Thymus (tissue), 11 donors: ENCODE data around the gene B4GALNT3. TPM values are rescaled to one million over a fixed set of nuclear protein-coding genes. Genes with fewer than 3 reads are reported as not detected.

Source experiments
- DNase-seq, 9 donors: peaks; one replicate each; pipeline ENCODE4 v3.0.0-alpha.2; 2013; ENCODE audit warnings: low spot score in 9 of 9, low read depth in 6 of 9, missing footprints in 1 of 9
- H3K27ac ChIP-seq, 2 donors: one replicate each; pipeline ENCODE4 v1.5.1; 2013; ENCODE audit warnings: control low read depth in 1 of 2, low read depth in 1 of 2, low read length in 1 of 2, mild to moderate bottlenecking in 1 of 2, moderate library complexity in 1 of 2
- H3K27me3 ChIP-seq, 2 donors: one replicate each; pipeline ENCODE4 v1.5.1; 2013; ENCODE audit warnings: low read length in 1 of 2; ENCODE audit not compliant: control insufficient read depth in 2 of 2, insufficient read depth in 1 of 2
- H3K36me3 ChIP-seq, 2 donors: one replicate each; pipeline ENCODE4 v1.5.1; 2013; ENCODE audit warnings: low read length in 1 of 2, mild to moderate bottlenecking in 1 of 2, moderate library complexity in 1 of 2; ENCODE audit not compliant: control insufficient read depth in 2 of 2, insufficient read depth in 2 of 2
- H3K4me1 ChIP-seq, 2 donors: one replicate each; pipeline ENCODE4 v1.5.1; 2013; ENCODE audit warnings: low read length in 2 of 2; ENCODE audit not compliant: control insufficient read depth in 2 of 2, insufficient read depth in 2 of 2
- H3K4me3 ChIP-seq, 2 donors: one replicate each; pipeline ENCODE4 v1.5.1; 2013; ENCODE audit warnings: low read length in 2 of 2, control low read depth in 1 of 2, mild to moderate bottlenecking in 1 of 2
- H3K9me3 ChIP-seq, 2 donors: one replicate each; pipeline ENCODE4 v1.5.1; 2013; ENCODE audit warnings: low read length in 1 of 2, mild to moderate bottlenecking in 1 of 2; ENCODE audit not compliant: control insufficient read depth in 2 of 2, insufficient read depth in 1 of 2
- WGBS: extraction: QIAGEN DNeasy Blood & Tissue Kit; methylation state at CpG from one replicate; pipeline ENCODE4 v1.1.7; 2013; 5-methylcytosine and 5-hydroxymethylcytosine counted together
- polyA plus RNA-seq: library from polyadenylated mRNA; stranded (reverse); fragments of 200-250 nt; gene quantifications from one replicate; pipeline ENCODE4 v1.2.3, GENCODE V29; 2013
- total RNA-seq: library from RNA; stranded (reverse); fragments of 120-200 nt; gene quantifications from one replicate; pipeline ENCODE4 v1.2.4, GENCODE V29; 2013
- donor health status: healthy.

B4GALNT3 gene
- total and polyA plus RNA-seq, 2 donors = 3.1 to 6.3 TPM

DNA sequence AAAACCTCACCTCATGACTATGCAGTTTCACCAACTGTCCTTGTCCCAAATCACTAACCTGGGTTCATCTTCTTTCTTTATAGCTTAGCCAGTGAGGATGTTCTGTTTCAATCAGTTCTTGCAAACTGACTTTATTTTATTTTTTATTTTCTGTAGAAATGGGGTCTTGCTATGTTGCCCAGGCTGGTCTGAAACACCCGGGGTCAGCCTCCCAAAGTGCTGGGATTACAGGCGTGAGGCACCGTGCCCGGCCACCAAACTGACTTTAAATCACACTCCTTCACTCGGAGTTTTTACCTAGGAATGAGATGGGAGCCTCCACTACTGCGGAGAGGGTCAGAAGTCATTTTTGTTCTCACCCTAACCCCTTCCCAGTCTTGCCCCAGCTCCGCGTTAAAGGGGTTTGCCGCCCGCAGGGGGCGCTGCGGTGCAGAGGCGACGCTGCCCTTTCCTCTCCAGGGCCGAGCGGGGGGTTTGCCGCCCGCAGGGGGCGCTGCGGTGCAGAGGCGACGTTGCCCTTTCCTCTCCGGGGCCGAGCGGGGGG lies 7.0 kb upstream of the B4GALNT3 start:
- H3K27ac ChIP-seq = no peak overlapping the region
- H3K27me3 ChIP-seq = peaks cover 3 to 21% of the 10 kb centered on the region in 2 donors
- 62% methylated on average over 16 of the region's 25 CpGs for WGBS
- H3K9me3 ChIP-seq = peaks cover 0 to 7% of the 10 kb centered on the region in 2 donors
- no peak for DNase-seq
- H3K4me1 ChIP-seq = no peaks in the 10 kb centered on the region
- no peaks in the 10 kb centered on the region for H3K36me3 ChIP-seq
- H3K4me3 ChIP-seq = no peak overlapping the region

DNA sequence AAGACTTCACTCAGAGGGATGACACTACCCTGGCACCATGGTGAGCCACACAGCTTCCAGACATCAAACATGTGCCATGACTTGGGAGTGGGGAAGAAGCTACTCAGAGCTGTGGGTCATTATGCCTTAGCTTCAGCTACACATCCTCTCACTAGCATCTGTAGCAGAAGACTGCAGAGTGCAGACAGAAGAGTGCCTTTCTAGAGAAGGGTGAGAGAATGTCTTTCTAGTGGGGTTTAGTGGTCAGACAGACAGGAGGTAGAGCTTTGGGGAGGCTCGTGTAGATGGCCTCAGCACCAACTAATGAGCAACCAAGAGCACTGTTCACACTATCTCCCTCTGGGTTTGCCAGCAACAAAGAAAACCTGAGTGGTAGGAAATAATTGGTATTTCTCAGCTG lies 4.9 kb upstream of the B4GALNT3 start:
- Histone ChIP-seq H3K27me3 (peaks cover 23 to 42% of the 10 kb centered on the region in 2 donors), H3K4me3 (no peak overlapping the region), H3K9me3 (peaks cover 0 to 10% of the 10 kb centered on the region in 2 donors), H3K4me1 (peaks cover 4 to 7% of the 10 kb centered on the region in 2 donors), H3K36me3 (no peaks in the 10 kb centered on the region), H3K27ac (no peak overlapping the region)
- WGBS = 67% methylated on average over 1 of the region's 1 CpG
- DNase-seq = no peak

GRCh38 chr12:455821-456220 lies 3.9 kb upstream of the B4GALNT3 start:
- Histone ChIP-seq H3K9me3 (peaks cover 0 to 10% of the 10 kb centered on the region in 2 donors), H3K27ac (no peak overlapping the region), H3K4me3 (no peak overlapping the region), H3K4me1 (peaks cover 4 to 10% of the 10 kb centered on the region in 2 donors), H3K27me3 (peaks cover 28 to 51% of the 10 kb centered on the region in 2 donors), H3K36me3 (no peaks in the 10 kb centered on the region)
- no peak for DNase-seq
- 90% methylated on average over 2 of the region's 2 CpGs for WGBS

- DNase-seq = no peak
- Histone ChIP-seq H3K4me3 (no peak overlapping the region), H3K9me3 (peaks cover 0 to 10% of the 10 kb centered on the region in 2 donors), H3K27ac (no peak overlapping the region), H3K36me3 (no peaks in the 10 kb centered on the region), H3K27me3 (peaks cover 46 to 67% of the 10 kb centered on the region in 2 donors), H3K4me1 (peaks cover 4 to 10% of the 10 kb centered on the region in 2 donors)
- 97% methylated on average over 4 of the region's 4 CpGs for WGBS
These were observed 2.1 kb upstream of the B4GALNT3 start for GRCh38 chr12:457676-458075.

DNA sequence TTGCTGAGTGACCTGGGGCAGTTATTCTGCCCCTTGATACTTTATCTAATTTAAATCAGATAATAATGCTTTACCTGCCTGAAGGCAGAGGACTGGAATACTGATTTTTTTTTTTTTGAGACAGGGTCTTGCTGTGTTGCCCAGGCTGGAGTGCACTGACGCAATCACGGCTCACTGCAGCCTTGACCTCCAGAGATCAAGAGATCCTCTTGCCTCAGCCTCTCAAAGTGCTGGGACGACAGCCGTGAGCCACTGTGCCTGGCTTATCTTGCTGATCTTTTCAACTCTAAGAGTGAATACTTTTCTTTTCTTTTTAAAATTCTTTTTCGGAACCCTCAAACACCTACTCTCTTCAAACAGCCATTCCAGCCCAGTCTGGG lies 699 bp upstream of the B4GALNT3 start:
- Histone ChIP-seq H3K27me3 (peaks cover 50 to 76% of the 10 kb centered on the region in 2 donors), H3K4me3 (no peak overlapping the region)
- 75% methylated on average over 5 of the region's 5 CpGs for WGBS

DNA sequence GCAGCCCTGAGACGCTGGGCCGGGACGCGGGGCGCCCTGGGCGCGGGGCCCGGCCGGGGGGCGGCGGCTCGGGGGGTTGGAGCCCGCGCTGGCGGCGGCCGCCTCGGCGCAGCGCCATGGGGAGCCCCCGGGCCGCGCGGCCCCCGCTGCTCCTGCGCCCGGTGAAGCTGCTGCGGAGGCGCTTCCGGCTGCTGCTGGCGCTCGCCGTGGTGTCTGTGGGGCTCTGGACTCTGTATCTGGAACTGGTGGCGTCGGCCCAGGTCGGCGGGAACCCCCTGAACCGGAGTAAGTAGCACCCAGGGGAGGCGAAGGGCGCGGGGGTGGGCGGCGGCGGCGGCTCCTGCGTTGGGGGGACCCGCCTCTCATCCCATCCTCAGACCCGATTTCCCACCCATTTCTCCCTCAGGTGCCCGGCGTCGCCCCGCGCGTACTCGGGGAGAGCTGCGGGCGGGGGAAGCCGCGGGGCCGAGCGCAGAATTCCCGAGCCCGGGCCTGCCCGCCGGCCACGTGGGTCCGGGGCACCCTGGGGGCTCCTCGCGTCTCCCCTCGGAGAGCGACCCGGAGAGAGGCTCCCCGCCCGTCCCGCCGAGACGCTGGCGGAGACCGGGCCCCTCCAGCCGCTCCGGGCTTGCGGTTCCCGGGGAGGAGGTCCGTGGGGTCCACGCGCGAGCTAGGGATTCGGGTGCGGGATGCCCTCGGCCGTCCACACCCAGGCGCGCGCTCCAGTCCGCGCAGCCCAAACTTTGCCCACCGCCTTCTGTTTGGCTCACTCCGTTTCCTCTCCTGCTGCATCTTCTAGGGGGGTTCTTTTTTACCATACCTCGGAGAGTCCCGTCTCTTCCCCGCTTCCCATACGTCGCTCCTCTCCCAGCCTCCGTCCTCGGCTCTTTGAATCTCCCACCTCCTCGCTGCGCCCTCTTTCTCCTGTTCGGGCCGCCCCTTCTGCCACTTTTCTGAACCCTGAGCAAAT lies 807 bp downstream of the B4GALNT3 start:
- H3K4me1 ChIP-seq = peaks cover 4 to 10% of the 10 kb centered on the region in 2 donors
- 5% methylated on average over 109 of the region's 109 CpGs for WGBS
- H3K4me3 ChIP-seq = peak overlapping the region in 1 of 2 donors; percentile 62
- H3K27ac ChIP-seq = no peak overlapping the region
- no peaks in the 10 kb centered on the region for H3K36me3 ChIP-seq
- H3K27me3 ChIP-seq = peaks cover 52 to 83% of the 10 kb centered on the region in 2 donors
- peaks cover 0 to 3% of the 10 kb centered on the region in 2 donors for H3K9me3 ChIP-seq
- peak in 3 of 9 donors; percentile 11 to 32 (median 13) for DNase-seq

More for the DNA sequence above, 699 bp upstream of the B4GALNT3 start:
- no peak for DNase-seq
- Histone ChIP-seq H3K9me3 (peaks cover 0 to 3% of the 10 kb centered on the region in 2 donors), H3K27ac (no peak overlapping the region), H3K4me1 (peaks cover 4 to 10% of the 10 kb centered on the region in 2 donors), H3K36me3 (no peaks in the 10 kb centered on the region)

GRCh38 chr12:461425-461824 lies 1.7 kb downstream of the B4GALNT3 start:
- H3K36me3 ChIP-seq = no peaks in the 10 kb centered on the region
- 81% methylated on average over 13 of the region's 13 CpGs for WGBS
- no peak overlapping the region for H3K27ac ChIP-seq
- peaks cover 54 to 85% of the 10 kb centered on the region in 2 donors for H3K27me3 ChIP-seq
- no peak for DNase-seq
- H3K4me1 ChIP-seq = peaks cover 4 to 10% of the 10 kb centered on the region in 2 donors
- no peak overlapping the region for H3K4me3 ChIP-seq
- peaks cover 0 to 3% of the 10 kb centered on the region in 2 donors for H3K9me3 ChIP-seq

GRCh38 chr12:462936-463705 lies 3.4 kb downstream of the B4GALNT3 start:
- Histone ChIP-seq H3K9me3 (peaks cover 0 to 3% of the 10 kb centered on the region in 2 donors), H3K27me3 (peaks cover 49 to 72% of the 10 kb centered on the region in 2 donors), H3K4me1 (peaks cover 4 to 10% of the 10 kb centered on the region in 2 donors), H3K27ac (no peak overlapping the region), H3K36me3 (no peaks in the 10 kb centered on the region), H3K4me3 (no peak overlapping the region)
- WGBS = 87% methylated on average over 6 of the region's 6 CpGs
- no peak for DNase-seq
